Measurements from ENCODE around the gene HID1. TPM values are rescaled to one million over a fixed set of nuclear protein-coding genes. Genes with fewer than 3 reads are reported as not detected.

Gene HID1
- total and polyA plus RNA-seq, 9 of the 15 experiments (the other 6 are each of a cell fraction or from before 2014, with no cell fraction given) = 0.14 to 2.1 (median 0.54) TPM; not detected in 2

GRCh38 chr17:74959826-74960515, 12.6 kb downstream of the HID1 start (continued):
- TF ChIP-seq RREB1 (CRISPR knock-in tag; IDR thresholded peaks at IDR 0.05) (no peak), EGR1 (conservative IDR thresholded peaks at IDR 0.05) (peak; percentile 47), ZNF589 (CRISPR knock-in tag; IDR thresholded peaks at IDR 0.05; ENCODE audit: low read depth) (no peak), NCOA6 (IDR thresholded peaks at IDR 0.05) (no peak), SOX6 (IDR thresholded peaks at IDR 0.05) (no peak), CCNT2 (IDR thresholded peaks at IDR 0.05; ENCODE audit: borderline replicate concordance, extremely low read depth, insufficient read length, low read depth, low read length) (no peak), DDX20 (tag; IDR thresholded peaks at IDR 0.05; ENCODE audit: low read depth) (no peak), SAP30 (IDR thresholded peaks at IDR 0.05; ENCODE audit: borderline replicate concordance, insufficient read depth, low read depth, low read length, poor library complexity, severe bottlenecking) (peak; percentile 23), CBFA2T2 (conservative IDR thresholded peaks at IDR 0.05) (no peak), CHD4 (IDR thresholded peaks at IDR 0.05; ENCODE audit: insufficient read depth, insufficient replicate concordance, low read depth, low read length, poor library complexity, severe bottlenecking) (no peak), BRCA1 (IDR thresholded peaks at IDR 0.05) (no peak), BRCA1 (CRISPR knock-in tag; IDR thresholded peaks at IDR 0.05) (no peak), RAD51 (IDR thresholded peaks at IDR 0.05; ENCODE audit: borderline replicate concordance, low read depth) (peak; percentile 15; the same call in 1 of the 2 replicates), NR1H2 (CRISPR knock-in tag; IDR thresholded peaks at IDR 0.05) (no peak), RFX7 (CRISPR knock-in tag; IDR thresholded peaks at IDR 0.05) (no peak), ZNF175 (CRISPR knock-in tag; IDR thresholded peaks at IDR 0.05; ENCODE audit: low read depth) (no peak)
- TF ChIP-seq, protein P1, sequence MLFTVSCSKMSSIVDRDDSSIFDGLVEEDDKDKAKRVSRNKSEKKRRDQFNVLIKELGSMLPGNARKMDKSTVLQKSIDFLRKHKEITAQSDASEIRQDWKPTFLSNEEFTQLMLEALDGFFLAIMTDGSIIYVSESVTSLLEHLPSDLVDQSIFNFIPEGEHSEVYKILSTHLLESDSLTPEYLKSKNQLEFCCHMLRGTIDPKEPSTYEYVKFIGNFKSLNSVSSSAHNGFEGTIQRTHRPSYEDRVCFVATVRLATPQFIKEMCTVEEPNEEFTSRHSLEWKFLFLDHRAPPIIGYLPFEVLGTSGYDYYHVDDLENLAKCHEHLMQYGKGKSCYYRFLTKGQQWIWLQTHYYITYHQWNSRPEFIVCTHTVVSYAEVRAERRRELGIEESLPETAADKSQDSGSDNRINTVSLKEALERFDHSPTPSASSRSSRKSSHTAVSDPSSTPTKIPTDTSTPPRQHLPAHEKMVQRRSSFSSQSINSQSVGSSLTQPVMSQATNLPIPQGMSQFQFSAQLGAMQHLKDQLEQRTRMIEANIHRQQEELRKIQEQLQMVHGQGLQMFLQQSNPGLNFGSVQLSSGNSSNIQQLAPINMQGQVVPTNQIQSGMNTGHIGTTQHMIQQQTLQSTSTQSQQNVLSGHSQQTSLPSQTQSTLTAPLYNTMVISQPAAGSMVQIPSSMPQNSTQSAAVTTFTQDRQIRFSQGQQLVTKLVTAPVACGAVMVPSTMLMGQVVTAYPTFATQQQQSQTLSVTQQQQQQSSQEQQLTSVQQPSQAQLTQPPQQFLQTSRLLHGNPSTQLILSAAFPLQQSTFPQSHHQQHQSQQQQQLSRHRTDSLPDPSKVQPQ (CRISPR knock-in tag; IDR thresholded peaks at IDR 0.05; ENCODE audit: borderline replicate concordance) = no peak
- TF ChIP-seq, protein P2, sequence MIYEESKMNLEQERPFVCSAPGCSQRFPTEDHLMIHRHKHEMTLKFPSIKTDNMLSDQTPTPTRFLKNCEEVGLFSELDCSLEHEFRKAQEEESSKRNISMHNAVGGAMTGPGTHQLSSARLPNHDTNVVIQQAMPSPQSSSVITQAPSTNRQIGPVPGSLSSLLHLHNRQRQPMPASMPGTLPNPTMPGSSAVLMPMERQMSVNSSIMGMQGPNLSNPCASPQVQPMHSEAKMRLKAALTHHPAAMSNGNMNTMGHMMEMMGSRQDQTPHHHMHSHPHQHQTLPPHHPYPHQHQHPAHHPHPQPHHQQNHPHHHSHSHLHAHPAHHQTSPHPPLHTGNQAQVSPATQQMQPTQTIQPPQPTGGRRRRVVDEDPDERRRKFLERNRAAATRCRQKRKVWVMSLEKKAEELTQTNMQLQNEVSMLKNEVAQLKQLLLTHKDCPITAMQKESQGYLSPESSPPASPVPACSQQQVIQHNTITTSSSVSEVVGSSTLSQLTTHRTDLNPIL (CRISPR knock-in tag; IDR thresholded peaks at IDR 0.05) = no peak
